Activated CD8-positive, alpha-beta T cell treated with anti-CD3 and anti-CD28 coated beads for 36 hours (primary cell): ENCODE data around the gene BET1L. TPM values are rescaled to one million over a fixed set of nuclear protein-coding genes. Genes with fewer than 3 reads are reported as not detected.

Source experiments
- ATAC-seq: fragments of 200-7000 bp; cut with Tn5 transposase; one replicate; pipeline ENCODE4 v1.10.0; 2021; ENCODE audit warnings: mild to moderate bottlenecking, moderate library complexity
- CTCF ChIA-PET: fragments of 350-600 bp; sonication (Branson Sonifier 250); formaldehyde crosslinking; loops from one replicate; lab custom pipeline; 2021; ENCODE audit warnings: antibody characterized with exemption; lab: Charles Lee
- POLR2A ChIA-PET: fragments of 350-600 bp; sonication (Branson Sonifier 250); formaldehyde crosslinking; loops from one replicate; lab custom pipeline; 2021; ENCODE audit warnings: antibody characterized with exemption; lab: Charles Lee
- DNase-seq: peaks from one replicate; pipeline ENCODE4 v3.0.0-alpha.2; 2020
- H3K27ac Mint-ChIP-seq: one replicate; pipeline ENCODE4 v1.8.0; 2021; ENCODE audit warnings: mild to moderate bottlenecking, mixed read lengths
- H3K27me3 Mint-ChIP-seq: one replicate; pipeline ENCODE4 v1.8.0; 2021; ENCODE audit warnings: mixed read lengths
- H3K36me3 Mint-ChIP-seq: one replicate; pipeline ENCODE4 v1.8.0; 2021; ENCODE audit warnings: low read depth, mixed read lengths
- H3K4me1 Mint-ChIP-seq: one replicate; pipeline ENCODE4 v1.8.0; 2021; ENCODE audit warnings: low read depth, mixed read lengths
- H3K4me3 Mint-ChIP-seq: one replicate; pipeline ENCODE4 v1.8.0; 2021; ENCODE audit warnings: mild to moderate bottlenecking, moderate library complexity, mixed read lengths
- H3K9me3 Mint-ChIP-seq: one replicate; pipeline ENCODE4 v1.8.0; 2021; ENCODE audit warnings: mixed read lengths
- intact Hi-C: fragments of 100-400 bp; cut with micrococcal nuclease; formaldehyde crosslinking; loops from one replicate; pipeline ENCODE4 v1.10.0; 2022
- total RNA-seq, 2 experiments: library from RNA; stranded (reverse); gene quantifications; one replicate each; pipeline ENCODE4 v1.2.3, GENCODE V29; 2021
- TF ChIP-seq, protein P1 (sequence below): fragments of 200-600 bp; IDR thresholded peaks from one replicate; pipeline ENCODE4 v1.8.0; 2022; ENCODE audit warnings: antibody characterized with exemption, mild to moderate bottlenecking

Gene BET1L
- total RNA-seq, 2 experiments from 2014 or later, result 58.4 to 68.9 TPM

GRCh38 chr11:204587-205109 is 2.6 kb downstream of the BET1L start:
- no peak overlapping the region for H3K4me3 Mint-ChIP-seq
- H3K27ac Mint-ChIP-seq, result peak overlapping the region; percentile 62
- H3K36me3 Mint-ChIP-seq, result peaks cover 45% of the 10 kb centered on the region
- DNase-seq (no peak), ATAC-seq (no peak)
- no peaks in the 10 kb centered on the region for H3K27me3 Mint-ChIP-seq
- POLR2A ChIA-PET, result interaction anchor here (5.9 kb wide), 1 partner anchor 32 kb away, joined by 43 read pairs; the partner anchor contains the start of genes PSMD13 and SIRT3
- H3K4me1 Mint-ChIP-seq, result peaks cover 53% of the 10 kb centered on the region
- H3K9me3 Mint-ChIP-seq, result no peaks in the 10 kb centered on the region
- CTCF ChIA-PET, result interaction anchor here (3.3 kb wide), 1 partner anchor 46 kb away, joined by 16 read pairs; no protein-coding TSS in a partner anchor
- intact Hi-C loops, result no loop called here
- TF ChIP-seq, protein P1, sequence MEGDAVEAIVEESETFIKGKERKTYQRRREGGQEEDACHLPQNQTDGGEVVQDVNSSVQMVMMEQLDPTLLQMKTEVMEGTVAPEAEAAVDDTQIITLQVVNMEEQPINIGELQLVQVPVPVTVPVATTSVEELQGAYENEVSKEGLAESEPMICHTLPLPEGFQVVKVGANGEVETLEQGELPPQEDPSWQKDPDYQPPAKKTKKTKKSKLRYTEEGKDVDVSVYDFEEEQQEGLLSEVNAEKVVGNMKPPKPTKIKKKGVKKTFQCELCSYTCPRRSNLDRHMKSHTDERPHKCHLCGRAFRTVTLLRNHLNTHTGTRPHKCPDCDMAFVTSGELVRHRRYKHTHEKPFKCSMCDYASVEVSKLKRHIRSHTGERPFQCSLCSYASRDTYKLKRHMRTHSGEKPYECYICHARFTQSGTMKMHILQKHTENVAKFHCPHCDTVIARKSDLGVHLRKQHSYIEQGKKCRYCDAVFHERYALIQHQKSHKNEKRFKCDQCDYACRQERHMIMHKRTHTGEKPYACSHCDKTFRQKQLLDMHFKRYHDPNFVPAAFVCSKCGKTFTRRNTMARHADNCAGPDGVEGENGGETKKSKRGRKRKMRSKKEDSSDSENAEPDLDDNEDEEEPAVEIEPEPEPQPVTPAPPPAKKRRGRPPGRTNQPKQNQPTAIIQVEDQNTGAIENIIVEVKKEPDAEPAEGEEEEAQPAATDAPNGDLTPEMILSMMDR, result no peak

DNA sequence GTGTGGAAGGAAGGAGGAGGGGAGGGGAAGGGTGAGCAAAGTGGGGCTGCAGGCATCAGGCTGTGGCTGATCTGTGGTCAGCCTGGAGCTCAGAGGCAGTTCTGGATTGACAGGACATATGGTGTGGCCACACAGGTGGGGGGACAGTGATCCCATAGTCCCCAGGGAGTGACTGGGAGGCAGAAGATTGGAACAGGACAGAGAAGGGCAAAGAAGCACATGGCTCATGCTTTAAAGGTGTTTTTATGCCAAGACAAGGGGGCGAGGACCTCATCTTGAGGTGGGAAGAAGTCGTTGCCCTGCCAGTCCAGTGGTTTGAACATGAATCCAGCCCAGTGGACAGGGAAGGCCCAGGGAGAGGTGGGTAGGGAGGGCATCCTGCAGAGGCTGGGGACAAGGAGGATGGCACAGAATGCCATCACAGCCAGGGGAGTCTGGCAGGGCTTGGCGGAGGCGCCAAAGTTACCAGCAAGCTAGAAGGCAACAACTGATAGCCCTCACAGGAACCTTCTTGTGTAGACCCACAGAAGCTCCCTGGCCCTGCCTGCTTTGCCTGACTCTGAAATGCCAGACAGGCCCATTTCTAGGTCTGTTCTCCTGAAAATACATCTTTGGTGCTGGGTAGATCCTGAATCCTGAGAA is 3.1 kb downstream of the BET1L start:
- ATAC-seq, result no peak
- H3K27me3 Mint-ChIP-seq, result no peaks in the 10 kb centered on the region
- H3K9me3 Mint-ChIP-seq, result no peaks in the 10 kb centered on the region
- intact Hi-C loops, result no loop called here
- no peak overlapping the region for H3K4me3 Mint-ChIP-seq
- CTCF ChIA-PET, result interaction anchor here (0.9 kb wide), 1 partner anchor 47 kb away, joined by 6 read pairs; no protein-coding TSS in a partner anchor
- TF ChIP-seq, protein P1, result no peak
- no peak for DNase-seq
- H3K36me3 Mint-ChIP-seq, result peaks cover 41% of the 10 kb centered on the region
- peak overlapping the region; percentile 85 for H3K27ac Mint-ChIP-seq
- peaks cover 49% of the 10 kb centered on the region for H3K4me1 Mint-ChIP-seq
- POLR2A ChIA-PET, result interaction anchor here (0.6 to 5.9 kb wide), 2 partner anchors 33 to 207 kb away, joined by 3 to 43 read pairs; partner anchors contain the start of genes PSMD13 and SIRT3

- CTCF ChIA-PET, result interaction anchor here (0.9 kb wide), 1 partner anchor 48 kb away, joined by 6 read pairs; no protein-coding TSS in a partner anchor
- ATAC-seq, result no peak
- POLR2A ChIA-PET, result interaction anchor here (1.0 to 5.9 kb wide), 2 partner anchors 34 to 76 kb away, joined by 3 to 43 read pairs; partner anchors contain the start of genes PSMD13 and SIRT3
- Mint-ChIP-seq H3K4me3 (no peak overlapping the region), H3K4me1 (peaks cover 49% of the 10 kb centered on the region), H3K27me3 (no peaks in the 10 kb centered on the region), H3K27ac (peak overlapping the region; percentile 85), H3K36me3 (peaks cover 38% of the 10 kb centered on the region), H3K9me3 (no peaks in the 10 kb centered on the region)
- intact Hi-C loops, result no loop called here
- no peak for DNase-seq
- TF ChIP-seq, protein P1, result no peak
Measured at GRCh38 chr11:203056-203944, 3.9 kb downstream of the BET1L start.

DNA sequence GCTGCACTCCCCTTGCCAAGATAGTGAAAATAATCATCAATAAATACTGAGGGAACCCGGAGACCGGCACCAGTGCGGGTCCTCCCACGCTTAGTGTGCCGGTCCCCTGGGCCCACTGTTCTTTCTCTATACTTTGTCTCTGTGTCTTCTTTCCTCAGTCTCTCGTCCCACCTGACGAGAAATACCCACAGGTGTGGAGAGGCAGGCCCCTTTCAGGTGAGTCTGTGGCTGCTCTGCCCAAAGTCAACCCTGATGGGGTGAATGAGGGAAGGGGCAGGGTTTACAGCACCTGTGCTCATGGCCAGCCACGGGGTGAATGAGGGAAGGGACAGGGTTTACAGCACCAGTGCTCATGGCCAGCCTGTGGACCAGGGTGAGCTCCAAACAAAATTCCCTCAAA is 4.7 kb downstream of the BET1L start:
- Mint-ChIP-seq H3K4me3 (peak overlapping the region; percentile 19), H3K9me3 (no peaks in the 10 kb centered on the region), H3K27me3 (no peaks in the 10 kb centered on the region), H3K4me1 (peaks cover 49% of the 10 kb centered on the region), H3K27ac (peak overlapping the region; percentile 85), H3K36me3 (peaks cover 31% of the 10 kb centered on the region)
- intact Hi-C loops, result no loop called here
- ChIA-PET CTCF (no interaction called here), POLR2A (interaction anchor here (1.0 kb wide), 1 partner anchor 77 kb away, joined by 3 read pairs; no protein-coding TSS in a partner anchor)
- no peak for DNase-seq
- no peak for ATAC-seq
- TF ChIP-seq, protein P1, result no peak
